ENCODE data around the gene ALPP.

ALPP gene

GRCh38 chr2:232417489-232417888 is 38.9 kb downstream of the ALPP start:
- Histone ChIP-seq H3K36me3 (ENCODE audit: insufficient read depth, low read length) (no peaks in the 10 kb centered on the region), H3K9me2 (ENCODE audit: low read depth, low read length) (no peaks in the 10 kb centered on the region), H2AFZ (ENCODE audit: low read length) (no peak overlapping the region), H3K79me2 (ENCODE audit: insufficient read depth, low read length) (no peaks in the 10 kb centered on the region), H4K20me1 (ENCODE audit: insufficient read depth, low read length) (no peaks in the 10 kb centered on the region), H3K4me2 (ENCODE audit: low read length) (no peak overlapping the region), H3K4me1 (ENCODE audit: insufficient read depth, low read length, severe bottlenecking) (no peaks in the 10 kb centered on the region), H3K9ac (ENCODE audit: low read length) (no peak overlapping the region), H3K4me3 (ENCODE audit: low read depth, low read length, poor library complexity, severe bottlenecking) (no peak overlapping the region), H3F3A (ENCODE audit: insufficient read depth, low read length) (no peaks in the 10 kb centered on the region), H3K27me3 (ENCODE audit: insufficient read depth, low read length) (no peaks in the 10 kb centered on the region), H3K27ac (ENCODE audit: low read depth, low read length, poor library complexity, severe bottlenecking) (no peak overlapping the region), H3K9me3 (ENCODE audit: low read length) (no peaks in the 10 kb centered on the region)
- TF ChIP-seq CTCF (IDR thresholded peaks at IDR 0.05; ENCODE audit: low read length) = no peak
- TF ChIP-seq EZH2 (IDR thresholded peaks at IDR 0.05; ENCODE audit: borderline replicate concordance, low read length) = no peak

- Histone ChIP-seq H4K20me1 (ENCODE audit: insufficient read depth, low read length) (no peaks in the 10 kb centered on the region), H3K79me2 (ENCODE audit: insufficient read depth, low read length) (no peaks in the 10 kb centered on the region), H3K9me3 (ENCODE audit: low read length) (no peaks in the 10 kb centered on the region), H3K36me3 (ENCODE audit: insufficient read depth, low read length) (no peaks in the 10 kb centered on the region), H3K4me3 (ENCODE audit: low read depth, low read length, poor library complexity, severe bottlenecking) (no peak overlapping the region), H3K27me3 (ENCODE audit: insufficient read depth, low read length) (no peaks in the 10 kb centered on the region), H3K4me1 (ENCODE audit: insufficient read depth, low read length, severe bottlenecking) (no peaks in the 10 kb centered on the region), H3K9ac (ENCODE audit: low read length) (no peak overlapping the region), H3K9me2 (ENCODE audit: low read depth, low read length) (no peaks in the 10 kb centered on the region), H3K4me2 (ENCODE audit: low read length) (no peak overlapping the region), H3F3A (ENCODE audit: insufficient read depth, low read length) (no peaks in the 10 kb centered on the region), H2AFZ (ENCODE audit: low read length) (no peak overlapping the region), H3K27ac (ENCODE audit: low read depth, low read length, poor library complexity, severe bottlenecking) (no peak overlapping the region)
- no peak for TF ChIP-seq CTCF (IDR thresholded peaks at IDR 0.05; ENCODE audit: low read length)
- TF ChIP-seq EZH2 (IDR thresholded peaks at IDR 0.05; ENCODE audit: borderline replicate concordance, low read length) = no peak
Observed at GRCh38 chr2:232418056-232418455, 39.5 kb downstream of the ALPP start.

GRCh38 chr2:232418466-232419244 is 40.1 kb downstream of the ALPP start:
- no peaks in the 10 kb centered on the region for H3K4me1 ChIP-seq (ENCODE audit: insufficient read depth, low read length, severe bottlenecking)
- no peak overlapping the region for H3K4me3 ChIP-seq (ENCODE audit: low read depth, low read length, poor library complexity, severe bottlenecking)
- H3K9ac ChIP-seq (ENCODE audit: low read length) = no peak overlapping the region
- no peaks in the 10 kb centered on the region for H4K20me1 ChIP-seq (ENCODE audit: insufficient read depth, low read length)
- H3K9me2 ChIP-seq (ENCODE audit: low read depth, low read length) = no peaks in the 10 kb centered on the region
- no peaks in the 10 kb centered on the region for H3K79me2 ChIP-seq (ENCODE audit: insufficient read depth, low read length)
- H3K4me2 ChIP-seq (ENCODE audit: low read length) = no peak overlapping the region
- no peaks in the 10 kb centered on the region for H3F3A ChIP-seq (ENCODE audit: insufficient read depth, low read length)
- H3K27me3 ChIP-seq (ENCODE audit: insufficient read depth, low read length) = no peaks in the 10 kb centered on the region
- no peaks in the 10 kb centered on the region for H3K36me3 ChIP-seq (ENCODE audit: insufficient read depth, low read length)
- TF ChIP-seq EZH2 (IDR thresholded peaks at IDR 0.05; ENCODE audit: borderline replicate concordance, low read length) = no peak
- TF ChIP-seq CTCF (IDR thresholded peaks at IDR 0.05; ENCODE audit: low read length) = no peak
- no peaks in the 10 kb centered on the region for H3K9me3 ChIP-seq (ENCODE audit: low read length)
- H3K27ac ChIP-seq (ENCODE audit: low read depth, low read length, poor library complexity, severe bottlenecking) = no peak overlapping the region
- H2AFZ ChIP-seq (ENCODE audit: low read length) = no peak overlapping the region
